CD4-positive, alpha-beta T cell treated with Interleukin-6 for 4 hours (primary cell): ENCODE data around the gene SPHK1.
A peak's percentile ranks its signal among the peaks of the same experiment; 100 is the strongest.

ENCODE experiments used
- DNase-seq: peaks from one replicate; pipeline ENCODE4 v3.0.0-alpha.2; 2020; ENCODE audit warnings: mixed read lengths

The SPHK1 gene

GRCh38 chr17:76365256-76365903 is 19.0 kb upstream of the SPHK1 start:
- no peak for DNase-seq

GRCh38 chr17:76366247-76366646 is 18.2 kb upstream of the SPHK1 start:
- DNase-seq, result no peak

DNA sequence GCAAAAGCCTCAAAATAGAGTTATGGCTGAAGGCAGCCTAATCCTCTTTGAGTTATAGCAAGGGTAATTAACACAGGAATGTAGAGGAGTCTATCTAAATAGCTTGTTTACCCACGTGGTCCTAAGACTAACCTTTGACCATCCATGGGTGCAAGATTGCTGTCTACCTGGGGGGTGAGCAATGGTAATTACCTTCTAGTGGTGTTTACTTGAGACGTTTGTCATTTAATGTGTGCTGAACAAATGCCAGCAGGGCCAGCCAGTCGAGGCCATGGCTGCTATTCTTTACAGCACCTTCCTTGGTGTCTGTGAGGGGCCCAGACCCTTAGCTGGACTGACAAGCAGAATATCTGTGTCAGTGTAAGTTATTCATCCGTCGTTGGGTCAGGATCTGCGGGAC is 16.8 kb upstream of the SPHK1 start:
- DNase-seq, result no peak

DNA sequence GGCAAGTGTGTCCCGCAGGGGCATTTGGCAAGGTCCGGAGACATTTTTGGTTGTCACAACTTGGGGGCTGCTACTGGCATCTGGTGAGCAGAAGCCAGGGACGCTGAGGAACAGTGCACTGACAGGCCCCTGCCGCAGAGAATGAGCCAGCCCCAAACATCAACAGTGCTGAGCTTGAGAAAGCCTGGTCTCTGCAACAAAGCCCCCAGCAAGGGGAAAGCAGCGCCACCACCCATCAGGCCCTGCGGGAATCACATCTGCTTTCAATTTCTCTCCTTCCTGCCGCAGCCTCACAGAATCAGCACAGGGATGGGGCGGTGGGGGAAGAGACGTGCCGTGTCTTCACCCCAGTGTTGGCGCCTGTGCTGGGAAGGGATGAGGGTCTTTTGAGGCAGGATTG is 15.9 kb upstream of the SPHK1 start:
- no peak for DNase-seq

DNA sequence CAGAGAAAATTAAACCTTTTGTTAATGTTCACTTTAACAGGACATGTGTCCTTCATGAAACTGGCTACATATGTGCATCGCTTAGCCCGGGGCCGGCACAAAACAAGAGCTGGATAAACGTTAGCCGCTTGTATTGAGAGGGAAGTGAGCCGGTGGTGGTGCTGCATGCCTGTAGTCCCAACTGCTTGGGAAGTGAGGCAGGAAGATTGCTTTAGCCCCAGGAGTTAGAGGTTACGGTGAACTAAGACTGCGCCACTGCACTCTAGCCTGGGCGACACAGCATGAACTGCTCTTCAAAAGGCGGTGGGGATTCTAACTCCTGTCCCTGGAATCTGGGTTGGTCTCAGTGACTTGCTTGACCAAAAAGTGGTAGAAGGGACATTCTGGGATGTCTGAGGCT is 15.0 kb upstream of the SPHK1 start:
- no peak for DNase-seq

DNA sequence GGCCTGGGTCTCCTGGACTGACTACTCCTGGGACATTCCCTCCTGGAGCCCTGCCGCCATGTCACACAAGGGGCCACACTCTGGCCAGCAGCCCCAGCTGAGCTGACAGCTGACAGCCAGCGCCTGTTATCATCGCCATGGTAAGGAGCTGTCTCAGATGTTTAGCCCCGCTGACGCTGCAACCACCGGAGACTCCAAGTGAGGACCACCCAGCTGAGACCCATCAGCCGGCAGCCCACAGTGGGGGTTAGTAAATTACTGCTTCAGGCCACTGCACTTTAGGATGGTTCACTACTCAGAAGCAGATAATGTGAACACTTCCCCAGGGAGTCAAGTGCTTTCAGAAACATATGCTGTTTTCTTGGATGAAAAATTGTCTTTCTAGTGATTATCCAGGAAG is 14.6 kb upstream of the SPHK1 start:
- no peak for DNase-seq

DNA sequence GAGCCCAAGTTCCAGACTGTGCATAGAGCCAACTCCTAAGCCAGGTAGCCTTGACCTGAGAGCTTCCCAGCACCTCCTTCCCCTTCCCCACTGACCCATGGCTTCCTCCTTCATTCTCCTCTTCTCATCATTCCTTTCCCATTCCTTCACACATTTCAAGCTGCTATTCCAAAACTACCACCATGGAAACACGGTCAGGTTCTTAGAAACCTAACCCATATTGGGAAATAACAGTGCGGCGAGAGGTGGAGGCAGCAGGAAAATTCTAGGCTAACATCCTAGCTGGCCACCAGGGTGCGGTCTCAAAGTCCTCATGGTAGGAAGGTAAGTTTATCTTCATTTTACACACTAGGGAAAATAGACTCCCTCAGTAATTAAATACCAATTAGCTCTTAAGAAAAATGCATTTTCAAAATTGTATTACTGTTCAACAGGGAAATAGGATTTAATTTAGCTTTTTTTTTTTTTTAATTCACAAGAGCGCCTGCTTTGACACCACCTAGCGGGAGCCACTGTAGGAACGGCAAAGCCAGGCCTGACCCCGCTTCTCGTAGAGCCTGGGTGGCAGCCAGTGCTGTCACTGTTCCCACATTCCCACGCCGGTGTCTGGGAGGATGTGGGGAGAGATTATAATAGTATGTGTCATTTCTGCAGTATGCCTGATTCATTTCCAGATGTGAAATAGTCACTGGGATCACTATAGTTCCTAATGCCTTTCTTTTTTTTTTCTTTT is 14.0 kb upstream of the SPHK1 start:
- DNase-seq, result peak; percentile 15

- no peak for DNase-seq
Observed at GRCh38 chr17:76371656-76372628, 12.5 kb upstream of the SPHK1 start.

GRCh38 chr17:76376318-76377133 is 7.9 kb upstream of the SPHK1 start:
- no peak for DNase-seq

- no peak for DNase-seq
Observed at GRCh38 chr17:76378548-76379274, 5.7 kb upstream of the SPHK1 start.

GRCh38 chr17:76379275-76379641 is 5.2 kb upstream of the SPHK1 start:
- no peak for DNase-seq

- DNase-seq, result no peak
Observed at GRCh38 chr17:76379646-76380376, 4.6 kb upstream of the SPHK1 start.

DNA sequence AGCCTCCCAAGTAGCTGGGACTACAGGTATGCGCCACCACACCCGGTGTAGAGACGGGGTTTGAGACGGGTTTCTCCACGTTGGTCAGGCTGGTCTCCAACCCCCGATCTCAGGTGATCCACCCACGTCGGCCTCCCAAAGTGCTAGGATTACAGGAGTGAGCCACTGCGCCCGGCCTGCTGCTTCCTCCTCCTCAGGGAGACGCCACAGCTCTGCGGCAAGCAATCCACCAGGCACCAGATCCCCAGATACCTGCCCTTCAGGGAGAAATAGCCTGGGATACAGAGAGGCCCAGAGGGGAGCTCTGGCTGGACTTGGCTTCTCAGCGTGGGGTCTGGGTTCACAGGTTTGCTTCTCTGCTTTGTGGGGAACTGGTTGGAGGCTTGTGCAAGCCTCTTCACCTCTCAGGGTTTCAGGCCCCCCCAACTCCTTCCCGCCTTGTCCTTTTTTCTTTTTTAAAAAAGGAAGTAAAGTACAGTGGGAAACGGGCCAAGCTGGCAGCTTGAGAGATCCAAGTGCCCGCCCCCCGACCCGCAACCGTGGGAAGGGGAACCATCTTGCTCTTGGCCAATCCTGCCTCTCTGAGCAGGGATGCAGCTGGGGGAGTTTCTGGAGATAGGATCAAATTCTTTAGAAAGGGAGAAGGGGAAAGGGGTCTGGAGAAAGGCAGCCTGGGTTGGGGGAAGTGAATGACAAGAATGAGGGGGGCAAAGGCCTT is 2.6 kb upstream of the SPHK1 start:
- DNase-seq, result no peak

DNA sequence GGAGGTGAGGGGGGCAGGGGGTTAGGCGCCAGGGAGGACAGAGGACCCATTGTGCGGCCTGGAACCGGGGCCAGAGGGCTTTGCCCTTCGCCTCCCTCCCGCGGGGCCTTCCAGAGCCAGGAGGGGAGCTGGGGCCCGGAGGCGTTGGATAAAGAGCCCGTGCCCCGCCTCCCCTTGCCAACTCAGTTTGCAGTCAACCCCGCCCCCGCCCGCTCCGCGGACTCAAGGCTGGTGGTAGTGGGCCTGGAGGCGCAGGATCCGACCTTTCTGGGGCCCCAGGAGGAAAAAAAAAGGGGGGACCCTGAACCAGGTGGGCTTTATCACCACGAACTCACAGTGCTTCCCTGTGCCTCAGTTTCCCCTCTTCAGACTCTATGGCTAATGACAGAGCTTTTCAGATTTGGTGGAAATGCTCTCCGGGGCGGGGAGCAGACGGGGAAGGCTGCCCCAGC is 2.0 kb upstream of the SPHK1 start:
- peak; percentile 21 for DNase-seq

GRCh38 chr17:76382803-76383545 is 1.4 kb upstream of the SPHK1 start:
- peak; percentile 70 for DNase-seq

- DNase-seq, result peak; percentile 46
Observed at GRCh38 chr17:76383546-76384221, 725 bp upstream of the SPHK1 start.

GRCh38 chr17:76384987-76385891 is 830 bp downstream of the SPHK1 start:
- peak; percentile 52 for DNase-seq
